ENCODE measurements around the gene REV1. TPM values are rescaled to one million over a fixed set of nuclear protein-coding genes. Genes with fewer than 3 reads are reported as not detected.
A peak's percentile ranks its signal among the peaks of the same experiment; 100 is the strongest.
"Not testable (repeated sequence)": the region's sequence is repeated elsewhere in the genome, so short reads cannot be mapped to it uniquely, and the experiment has no call there.

The REV1 gene
- polyA plus RNA-seq, 1 donor = 44.0 TPM

DNA sequence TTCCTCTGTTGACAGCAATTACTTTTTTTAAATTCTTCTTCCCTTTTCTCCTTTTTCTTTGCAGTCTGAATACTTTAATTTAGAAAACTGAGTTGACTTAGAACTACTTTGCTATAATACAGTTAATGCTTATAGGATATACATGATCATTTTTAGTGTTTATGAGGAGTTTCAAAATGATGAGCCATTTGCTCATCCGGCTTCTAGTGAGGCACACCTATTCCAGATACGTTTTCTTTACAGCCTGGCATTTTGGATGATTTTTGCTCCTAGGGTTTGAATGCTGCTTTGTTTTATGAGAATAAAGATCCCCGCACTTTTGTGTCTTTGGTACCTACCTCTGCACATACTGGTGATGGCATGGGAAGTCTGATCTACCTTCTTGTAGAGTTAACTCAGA lies 99.9 kb downstream of the REV1 start:
- H3K4me1 ChIP-seq (ENCODE audit: control insufficient read depth, insufficient read depth, low read length) = no peaks in the 10 kb centered on the region
- H3K27me3 ChIP-seq (ENCODE audit: control insufficient read depth, insufficient read depth, low read length) = no peaks in the 10 kb centered on the region
- H3K9me3 ChIP-seq (ENCODE audit: control insufficient read depth, low read depth, low read length) = no peaks in the 10 kb centered on the region
- H3K4me3 ChIP-seq (ENCODE audit: low read length) = no peak overlapping the region
- peaks cover 39% of the 10 kb centered on the region for H3K36me3 ChIP-seq (ENCODE audit: control insufficient read depth, insufficient read depth, low read length)
- no peak for DNase-seq
- no CpG with 5 or more reads among the region's 3 CpGs for WGBS (ENCODE audit: insufficient coverage, low lambda C conversion rate)
- H3K27ac ChIP-seq (ENCODE audit: low read length) = no peak overlapping the region

GRCh38 chr2:99389371-99389770 lies 100.4 kb downstream of the REV1 start:
- WGBS (ENCODE audit: insufficient coverage, low lambda C conversion rate) = 0% methylated on average over 1 of the region's 2 CpGs

DNA sequence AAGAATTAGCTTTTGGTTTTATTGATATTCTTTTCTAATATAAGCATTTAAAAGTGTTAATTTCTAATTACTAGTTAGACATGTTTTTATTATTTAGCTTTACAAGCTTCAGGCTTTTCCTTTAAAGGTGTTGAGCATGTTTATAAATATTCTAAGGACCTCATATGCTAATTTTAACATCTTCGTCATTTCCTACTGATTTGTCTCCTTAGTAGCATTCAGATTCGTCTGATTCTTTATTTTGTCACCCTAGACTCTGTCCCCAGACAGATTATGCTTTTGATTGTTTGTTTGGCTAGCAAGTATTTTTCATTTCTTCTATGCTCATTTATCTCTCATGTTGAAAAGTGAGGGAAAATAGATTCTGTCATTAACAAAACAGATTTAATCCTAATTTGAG lies 100.9 kb downstream of the REV1 start:
- Histone ChIP-seq H3K4me1 (ENCODE audit: control insufficient read depth, insufficient read depth, low read length) (no peaks in the 10 kb centered on the region), H3K9me3 (ENCODE audit: control insufficient read depth, low read depth, low read length) (no peaks in the 10 kb centered on the region), H3K36me3 (ENCODE audit: control insufficient read depth, insufficient read depth, low read length) (peaks cover 35% of the 10 kb centered on the region), H3K4me3 (ENCODE audit: low read length) (no peak overlapping the region), H3K27ac (ENCODE audit: low read length) (no peak overlapping the region), H3K27me3 (ENCODE audit: control insufficient read depth, insufficient read depth, low read length) (no peaks in the 10 kb centered on the region)
- 100% methylated on average over 2 of the region's 2 CpGs for WGBS (ENCODE audit: insufficient coverage, low lambda C conversion rate)
- DNase-seq = no peak

More at GRCh38 chr2:99389371-99389770, 100.4 kb downstream of the REV1 start:
- Histone ChIP-seq H3K4me3 (ENCODE audit: low read length) (no peak overlapping the region), H3K9me3 (ENCODE audit: control insufficient read depth, low read depth, low read length) (no peaks in the 10 kb centered on the region), H3K27me3 (ENCODE audit: control insufficient read depth, insufficient read depth, low read length) (no peaks in the 10 kb centered on the region), H3K36me3 (ENCODE audit: control insufficient read depth, insufficient read depth, low read length) (peaks cover 38% of the 10 kb centered on the region), H3K27ac (ENCODE audit: low read length) (no peak overlapping the region), H3K4me1 (ENCODE audit: control insufficient read depth, insufficient read depth, low read length) (no peaks in the 10 kb centered on the region)
- DNase-seq = no peak

DNA sequence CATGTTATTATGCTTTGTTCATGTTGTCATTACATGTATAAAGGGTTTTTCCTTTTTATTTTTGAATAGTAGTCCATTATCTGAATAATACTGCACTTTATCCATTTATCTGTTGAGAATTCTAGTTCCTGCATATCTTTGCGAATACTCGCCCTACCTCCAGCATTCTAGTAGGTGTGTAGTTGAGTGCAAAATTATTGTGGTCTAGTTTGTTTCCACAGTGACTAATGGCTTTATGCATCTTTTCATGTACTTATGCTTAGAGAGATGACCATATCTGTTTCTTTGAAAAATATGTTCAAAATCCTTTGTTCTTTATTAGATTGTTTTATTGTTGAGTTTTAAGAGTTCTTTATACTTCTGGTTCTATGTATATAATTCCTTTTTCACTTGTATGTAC lies 103.8 kb downstream of the REV1 start:
- Histone ChIP-seq H3K4me3 (ENCODE audit: low read length) (no peak overlapping the region), H3K9me3 (ENCODE audit: control insufficient read depth, low read depth, low read length) (no peaks in the 10 kb centered on the region), H3K36me3 (ENCODE audit: control insufficient read depth, insufficient read depth, low read length) (peaks cover 23% of the 10 kb centered on the region), H3K4me1 (ENCODE audit: control insufficient read depth, insufficient read depth, low read length) (no peaks in the 10 kb centered on the region), H3K27me3 (ENCODE audit: control insufficient read depth, insufficient read depth, low read length) (no peaks in the 10 kb centered on the region), H3K27ac (ENCODE audit: low read length) (no peak overlapping the region)
- no peak for DNase-seq
- no CpG with 5 or more reads among the region's 2 CpGs for WGBS (ENCODE audit: insufficient coverage, low lambda C conversion rate)

- Histone ChIP-seq H3K4me3 (ENCODE audit: low read length) (no peak overlapping the region), H3K9me3 (ENCODE audit: control insufficient read depth, low read depth, low read length) (no peaks in the 10 kb centered on the region), H3K4me1 (ENCODE audit: control insufficient read depth, insufficient read depth, low read length) (peaks cover 5% of the 10 kb centered on the region), H3K36me3 (ENCODE audit: control insufficient read depth, insufficient read depth, low read length) (peaks cover 22% of the 10 kb centered on the region), H3K27ac (ENCODE audit: low read length) (peak overlapping the region; percentile 20), H3K27me3 (ENCODE audit: control insufficient read depth, insufficient read depth, low read length) (no peaks in the 10 kb centered on the region)
- peak in 1 of 2 donors; percentile 64 for DNase-seq
- WGBS (ENCODE audit: insufficient coverage, low lambda C conversion rate) = 67% methylated on average over 1 of the region's 2 CpGs
Observed at GRCh38 chr2:99382143-99382542, 107.7 kb downstream of the REV1 start.

GRCh38 chr2:99380376-99381010 lies 109.3 kb downstream of the REV1 start:
- Histone ChIP-seq H3K4me1 (ENCODE audit: control insufficient read depth, insufficient read depth, low read length) (peaks cover 5% of the 10 kb centered on the region), H3K27ac (ENCODE audit: low read length) (peak overlapping the region; percentile 29), H3K9me3 (ENCODE audit: control insufficient read depth, low read depth, low read length) (no peaks in the 10 kb centered on the region), H3K36me3 (ENCODE audit: control insufficient read depth, insufficient read depth, low read length) (peaks cover 29% of the 10 kb centered on the region), H3K27me3 (ENCODE audit: control insufficient read depth, insufficient read depth, low read length) (no peaks in the 10 kb centered on the region), H3K4me3 (ENCODE audit: low read length) (no peak overlapping the region)
- peak in 1 of 2 donors; percentile 58 for DNase-seq
- WGBS (ENCODE audit: insufficient coverage, low lambda C conversion rate) = 71% methylated on average over 2 of the region's 3 CpGs

DNA sequence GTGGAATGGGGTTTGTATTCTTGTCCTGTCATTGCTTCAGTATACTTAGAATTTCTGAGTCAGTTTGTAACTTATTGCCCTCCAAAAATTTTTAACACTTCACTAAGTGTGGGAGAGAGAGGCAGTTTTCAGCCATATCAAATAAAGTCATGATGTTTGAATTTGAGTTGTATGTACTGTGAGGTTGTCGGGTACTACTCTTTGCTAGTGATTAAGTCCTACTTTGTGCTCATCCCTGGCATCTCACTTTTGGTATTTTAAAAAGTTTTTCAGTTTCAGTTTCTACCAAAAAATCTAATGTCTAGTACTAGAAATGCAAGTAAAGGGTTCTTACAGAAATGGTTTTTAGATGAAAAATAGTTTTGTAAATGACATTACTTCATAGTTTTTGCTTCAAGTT lies 111.9 kb downstream of the REV1 start:
- Histone ChIP-seq H3K4me1 (ENCODE audit: control insufficient read depth, insufficient read depth, low read length) (peaks cover 5% of the 10 kb centered on the region), H3K9me3 (ENCODE audit: control insufficient read depth, low read depth, low read length) (peaks cover 5% of the 10 kb centered on the region), H3K27ac (ENCODE audit: low read length) (no peak overlapping the region), H3K4me3 (ENCODE audit: low read length) (no peak overlapping the region), H3K27me3 (ENCODE audit: control insufficient read depth, insufficient read depth, low read length) (no peaks in the 10 kb centered on the region), H3K36me3 (ENCODE audit: control insufficient read depth, insufficient read depth, low read length) (peaks cover 33% of the 10 kb centered on the region)
- WGBS (ENCODE audit: insufficient coverage, low lambda C conversion rate) = 100% methylated on average over 1 of the region's 1 CpG
- DNase-seq = no peak

DNA sequence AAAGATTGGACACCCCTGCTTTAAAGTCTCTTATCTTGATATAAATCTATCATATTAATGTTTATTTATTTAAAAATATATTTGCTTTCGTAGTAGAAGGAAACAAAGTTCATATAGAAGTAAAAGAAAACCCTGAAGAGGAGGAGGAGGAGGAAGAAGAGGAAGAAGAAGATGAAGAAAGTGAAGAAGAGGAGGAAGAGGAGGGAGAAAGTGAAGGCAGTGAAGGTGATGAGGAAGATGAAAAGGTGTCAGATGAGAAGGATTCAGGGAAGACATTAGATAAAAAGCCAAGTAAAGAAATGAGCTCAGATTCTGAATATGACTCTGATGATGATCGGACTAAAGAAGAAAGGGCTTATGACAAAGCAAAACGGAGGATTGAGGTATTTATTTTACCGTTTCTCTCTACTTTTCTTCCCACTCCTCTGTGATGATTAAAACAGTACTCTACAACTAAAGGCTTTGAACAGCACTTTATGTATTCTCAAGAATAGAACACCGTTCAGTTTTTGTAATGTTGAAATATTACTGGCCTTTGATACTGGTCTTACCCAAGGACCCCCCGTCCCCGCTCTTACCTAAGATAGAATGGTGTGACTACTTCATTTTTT lies 113.5 kb downstream of the REV1 start:
- 89% methylated on average over 2 of the region's 7 CpGs for WGBS (ENCODE audit: insufficient coverage, low lambda C conversion rate)

DNA sequence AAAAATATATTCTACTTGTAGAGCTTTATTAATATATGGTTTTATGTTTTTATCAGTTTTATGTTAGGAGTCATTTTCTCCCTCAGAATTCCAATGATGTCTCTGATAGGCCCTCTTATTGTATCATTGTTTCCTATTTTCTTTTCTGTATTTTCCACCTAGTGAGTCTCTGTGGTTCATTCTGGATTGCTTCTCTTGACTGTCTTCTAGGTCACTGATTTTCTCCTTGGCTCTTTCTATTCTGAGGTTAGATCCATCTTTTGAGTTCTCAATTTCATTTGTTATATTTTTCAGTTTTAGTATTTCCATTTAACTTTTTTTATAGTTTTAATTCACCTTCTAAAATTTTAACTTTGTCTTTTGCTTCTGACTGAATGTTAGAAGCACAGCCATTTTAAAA lies 115.1 kb downstream of the REV1 start:
- Histone ChIP-seq H3K9me3 (ENCODE audit: control insufficient read depth, low read depth, low read length) (peaks cover 5% of the 10 kb centered on the region), H3K27ac (ENCODE audit: low read length) (no peak overlapping the region), H3K27me3 (ENCODE audit: control insufficient read depth, insufficient read depth, low read length) (no peaks in the 10 kb centered on the region), H3K4me3 (ENCODE audit: low read length) (no peak overlapping the region), H3K4me1 (ENCODE audit: control insufficient read depth, insufficient read depth, low read length) (no peaks in the 10 kb centered on the region), H3K36me3 (ENCODE audit: control insufficient read depth, insufficient read depth, low read length) (peaks cover 42% of the 10 kb centered on the region)
- no peak for DNase-seq

More for the DNA sequence above, 113.5 kb downstream of the REV1 start:
- H3K36me3 ChIP-seq (ENCODE audit: control insufficient read depth, insufficient read depth, low read length) = peaks cover 37% of the 10 kb centered on the region
- H3K27me3 ChIP-seq (ENCODE audit: control insufficient read depth, insufficient read depth, low read length) = no peaks in the 10 kb centered on the region
- peaks cover 5% of the 10 kb centered on the region for H3K9me3 ChIP-seq (ENCODE audit: control insufficient read depth, low read depth, low read length)
- peaks cover 5% of the 10 kb centered on the region for H3K4me1 ChIP-seq (ENCODE audit: control insufficient read depth, insufficient read depth, low read length)
- no peak overlapping the region for H3K27ac ChIP-seq (ENCODE audit: low read length)
- no peak overlapping the region for H3K4me3 ChIP-seq (ENCODE audit: low read length)
- DNase-seq = no peak

GRCh38 chr2:99373144-99373543 lies 116.7 kb downstream of the REV1 start:
- Histone ChIP-seq H3K27ac (ENCODE audit: low read length) (no peak overlapping the region), H3K9me3 (ENCODE audit: control insufficient read depth, low read depth, low read length) (peaks cover 5% of the 10 kb centered on the region), H3K4me1 (ENCODE audit: control insufficient read depth, insufficient read depth, low read length) (no peaks in the 10 kb centered on the region), H3K27me3 (ENCODE audit: control insufficient read depth, insufficient read depth, low read length) (no peaks in the 10 kb centered on the region), H3K36me3 (ENCODE audit: control insufficient read depth, insufficient read depth, low read length) (peaks cover 53% of the 10 kb centered on the region), H3K4me3 (ENCODE audit: low read length) (no peak overlapping the region)
- 100% methylated on average over 2 of the region's 4 CpGs for WGBS (ENCODE audit: insufficient coverage, low lambda C conversion rate)
- DNase-seq = no peak

GRCh38 chr2:99368854-99369253 lies 121.0 kb downstream of the REV1 start:
- not testable (repeated sequence) for H3K4me3 ChIP-seq (ENCODE audit: low read length); H3K4me1 ChIP-seq (ENCODE audit: control insufficient read depth, insufficient read depth, low read length); H3K27ac ChIP-seq (ENCODE audit: low read length); DNase-seq; H3K27me3 ChIP-seq (ENCODE audit: control insufficient read depth, insufficient read depth, low read length); H3K9me3 ChIP-seq (ENCODE audit: control insufficient read depth, low read depth, low read length)
- no CpG with 5 or more reads among the region's 5 CpGs for WGBS (ENCODE audit: insufficient coverage, low lambda C conversion rate)
- H3K36me3 ChIP-seq (ENCODE audit: control insufficient read depth, insufficient read depth, low read length) = peaks cover 56% of the 10 kb centered on the region
